Measurements from ENCODE around the gene MYL3.
"Not testable (repeated sequence)": the region's sequence is repeated elsewhere in the genome, so short reads cannot be mapped to it uniquely, and the experiment has no call there.

The MYL3 gene

DNA sequence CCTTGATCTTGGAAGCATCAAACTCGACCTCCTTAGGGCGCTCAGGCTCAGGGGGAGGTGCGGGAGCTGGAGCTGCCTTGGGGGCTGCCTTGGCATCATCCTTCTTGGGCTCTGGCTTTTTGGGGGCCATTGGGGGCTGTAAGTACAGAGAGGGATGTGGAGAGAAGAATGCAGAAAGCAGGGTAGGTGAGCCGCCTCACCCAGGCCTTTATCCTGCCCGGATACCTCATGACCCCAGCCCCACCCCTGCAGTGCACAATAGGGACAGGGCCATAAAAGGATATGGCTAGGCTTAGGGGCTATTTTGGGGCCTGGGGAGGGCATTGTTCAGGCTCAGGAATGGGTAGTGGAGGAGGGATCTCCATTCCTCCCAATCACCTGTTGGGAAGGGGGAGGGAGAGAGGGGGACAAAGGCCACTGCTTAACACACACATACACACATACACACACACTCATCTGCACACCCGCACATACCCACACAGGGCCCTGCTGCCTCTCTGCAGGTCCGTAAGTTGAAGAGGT, at the start of gene MYL3:
TSS of gene MYL3 (minus strand) at position 184 of the 522 bp plus-strand sequence. CDS start at position 130, 54 bp downstream.
- no peak for DNase-seq (ENCODE audit: low read depth in 3 of 3)

DNA sequence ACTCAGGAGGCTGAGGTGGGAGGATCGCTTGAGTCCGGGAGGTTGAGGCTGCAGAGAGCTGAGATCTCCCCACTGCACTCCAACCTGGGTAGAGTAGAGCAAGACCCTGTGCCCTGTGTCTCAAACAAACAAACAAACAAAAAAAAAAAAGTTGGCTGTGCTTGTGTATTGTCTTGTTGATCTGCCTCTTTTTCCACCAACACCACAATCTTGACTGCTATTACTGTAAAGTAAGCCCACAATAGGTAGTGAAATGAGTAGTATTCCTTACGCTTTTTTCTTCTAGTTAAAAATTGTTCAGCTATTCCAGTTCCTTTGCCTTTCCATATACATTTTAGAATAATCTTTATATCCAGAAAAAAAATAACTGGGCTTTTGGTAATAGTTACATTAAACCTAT, 49.7 kb upstream of the MYL3 start:
- no peak for DNase-seq (ENCODE audit: low read depth in 3 of 3)

DNA sequence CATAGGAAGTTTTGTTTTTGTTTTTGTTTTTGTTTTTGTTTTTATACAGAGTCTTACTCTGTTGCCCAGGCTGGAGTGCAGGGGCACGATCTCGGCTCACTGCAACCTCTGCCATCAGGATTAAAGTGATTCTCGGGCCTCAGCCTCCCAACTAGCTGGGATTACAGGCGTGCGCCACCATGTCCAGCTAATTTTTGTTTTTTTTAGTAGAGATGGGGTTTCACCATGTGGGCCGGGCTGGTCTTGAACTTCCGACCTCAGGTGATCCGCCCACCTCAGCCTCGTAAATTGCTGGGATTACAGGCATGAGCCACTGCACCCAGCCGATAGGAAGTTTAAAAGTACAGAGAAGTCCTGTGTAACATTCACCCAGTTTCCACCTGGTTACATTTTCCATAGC, 47.7 kb upstream of the MYL3 start:
- not testable (repeated sequence) for DNase-seq (ENCODE audit: low read depth in 3 of 3)

DNA sequence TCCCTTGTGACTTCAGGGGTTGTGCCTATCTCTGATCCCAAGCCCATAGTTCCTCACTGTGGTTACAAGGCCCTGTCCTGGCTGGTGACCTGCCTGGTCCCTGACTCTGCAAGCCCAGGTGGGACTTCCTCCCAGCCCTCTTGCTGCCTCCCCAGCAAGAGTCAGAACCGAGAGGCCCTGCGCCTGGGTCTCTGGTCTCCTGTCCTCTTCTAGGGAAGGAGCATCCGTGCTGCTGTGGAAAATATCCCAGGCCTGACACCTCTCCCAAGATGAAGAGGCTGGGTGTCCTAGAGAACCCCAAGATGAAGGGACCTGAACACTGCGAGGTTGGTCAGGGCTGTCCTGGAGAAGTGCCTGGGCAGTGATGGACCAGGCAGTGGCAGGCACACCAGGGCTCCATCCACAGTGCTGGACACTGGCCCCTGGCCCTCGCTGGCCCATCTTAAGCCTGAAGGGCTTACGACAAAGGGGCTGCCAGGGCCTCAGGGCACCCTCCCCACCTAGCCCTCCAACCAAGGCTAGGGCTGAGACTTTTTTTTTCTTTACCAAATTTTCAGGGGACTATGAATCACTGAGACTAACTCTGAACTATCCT, 47.0 kb upstream of the MYL3 start:
- DNase-seq (ENCODE audit: low read depth in 3 of 3): no peak

DNA sequence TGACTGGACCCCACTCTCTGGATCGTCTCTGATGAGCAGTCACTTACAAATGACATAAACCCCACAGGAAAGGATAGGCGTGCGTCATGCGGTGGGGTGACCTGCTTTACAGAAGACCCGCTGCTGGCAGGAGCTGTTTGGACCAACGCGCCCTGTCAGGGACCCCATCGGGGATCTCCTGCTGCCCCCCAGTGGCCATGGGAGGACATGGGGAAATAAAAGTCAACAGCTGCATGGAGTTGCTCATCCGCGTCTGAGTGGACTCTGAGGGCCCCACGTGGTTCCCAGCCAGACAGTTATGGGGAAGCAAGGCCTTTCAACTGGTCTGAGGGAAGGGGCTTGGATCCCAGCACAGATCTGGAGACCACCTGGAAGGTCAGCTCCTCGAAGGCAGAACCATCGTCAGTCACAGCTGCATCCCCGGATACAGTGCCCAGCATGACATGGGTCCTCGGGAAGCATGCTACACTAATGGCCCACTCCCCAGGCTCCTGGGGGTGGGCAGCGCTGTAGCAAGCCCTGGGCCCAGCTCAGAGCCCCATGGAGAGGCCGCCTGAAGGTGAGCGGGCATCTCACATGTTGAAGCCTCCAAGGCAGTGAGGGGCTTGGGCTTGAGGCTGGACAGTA, 46.4 kb upstream of the MYL3 start:
- DNase-seq (ENCODE audit: low read depth in 3 of 3): peak; percentile 60 to 78 (median 73)

DNA sequence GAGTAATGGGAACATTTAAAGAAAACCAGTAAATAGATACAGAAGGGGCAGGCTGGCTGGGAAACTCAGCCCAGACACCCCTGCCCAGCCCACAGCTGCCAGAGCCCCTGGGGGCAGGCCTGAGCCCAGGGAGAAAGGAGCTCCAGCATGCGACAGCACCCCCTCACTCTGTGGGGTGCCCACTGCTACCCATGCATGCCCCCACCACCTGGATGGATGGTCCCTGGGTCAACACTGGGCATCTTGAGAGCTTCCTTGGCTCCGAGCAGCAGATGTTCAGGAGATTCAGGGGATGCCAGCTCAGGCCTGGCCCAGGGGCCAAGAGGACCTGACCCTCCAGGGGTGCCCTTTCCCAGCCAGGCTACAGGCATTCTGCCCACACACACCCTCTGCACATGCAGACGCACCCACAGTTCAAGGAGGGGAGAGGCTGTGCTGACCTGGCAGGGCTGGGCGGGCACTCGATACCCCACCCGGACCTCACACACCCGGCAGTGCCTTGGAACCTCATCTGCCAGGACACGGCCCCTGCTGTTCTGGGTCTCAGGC, 45.8 kb upstream of the MYL3 start:
- DNase-seq (ENCODE audit: low read depth in 3 of 3): no peak

DNA sequence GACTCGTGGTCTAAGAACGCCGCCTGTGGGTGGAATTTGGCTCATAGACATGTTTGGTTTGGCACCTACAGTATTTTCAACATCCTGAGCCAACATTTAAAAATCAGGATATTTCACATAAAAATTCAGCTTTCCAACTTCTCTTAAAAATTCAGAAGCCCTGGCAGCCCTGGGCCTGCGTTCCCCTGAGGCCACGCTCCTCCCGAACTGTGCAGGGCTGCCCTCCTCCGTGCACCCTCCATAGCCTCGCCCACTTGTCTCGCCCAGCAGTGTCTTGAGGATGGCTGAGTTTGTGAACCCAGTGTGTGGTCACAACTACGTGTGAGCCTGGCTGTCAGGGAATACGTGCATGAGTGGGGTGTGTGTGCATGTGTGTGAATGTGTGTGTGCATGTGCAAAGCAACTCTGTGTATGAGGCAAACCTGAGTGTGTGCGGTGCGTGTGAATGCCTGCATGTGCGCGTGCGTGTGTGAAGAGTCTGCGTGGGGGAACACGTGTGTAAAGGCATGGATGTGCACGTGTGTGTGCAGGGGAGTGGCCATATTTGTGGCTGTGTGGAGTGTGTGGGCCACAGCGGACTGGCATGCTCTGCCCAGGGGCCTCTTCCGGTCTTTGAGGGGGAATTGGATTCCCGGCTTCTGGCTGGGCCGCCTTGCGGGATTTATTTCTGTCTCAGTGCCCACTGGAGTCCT, 45.2 kb upstream of the MYL3 start:
- DNase-seq (ENCODE audit: low read depth in 3 of 3): no peak

DNA sequence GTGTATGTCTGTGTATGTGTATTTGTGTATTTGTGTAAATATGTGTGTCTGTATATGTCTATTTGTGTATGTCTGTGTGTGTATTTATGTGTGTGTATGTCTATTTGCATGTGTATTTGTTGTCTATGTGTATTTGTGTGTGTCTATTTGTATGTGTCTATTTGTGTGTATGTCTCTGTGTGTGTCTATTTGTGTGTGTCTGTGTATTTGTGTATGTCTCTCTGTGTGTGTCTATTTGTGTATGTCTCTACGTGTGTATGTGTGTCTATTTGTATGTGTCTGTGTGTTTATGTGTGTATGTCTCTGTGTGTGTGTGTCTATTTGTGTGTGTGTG, 44.7 kb upstream of the MYL3 start:
- DNase-seq (ENCODE audit: low read depth in 3 of 3): no peak

DNA sequence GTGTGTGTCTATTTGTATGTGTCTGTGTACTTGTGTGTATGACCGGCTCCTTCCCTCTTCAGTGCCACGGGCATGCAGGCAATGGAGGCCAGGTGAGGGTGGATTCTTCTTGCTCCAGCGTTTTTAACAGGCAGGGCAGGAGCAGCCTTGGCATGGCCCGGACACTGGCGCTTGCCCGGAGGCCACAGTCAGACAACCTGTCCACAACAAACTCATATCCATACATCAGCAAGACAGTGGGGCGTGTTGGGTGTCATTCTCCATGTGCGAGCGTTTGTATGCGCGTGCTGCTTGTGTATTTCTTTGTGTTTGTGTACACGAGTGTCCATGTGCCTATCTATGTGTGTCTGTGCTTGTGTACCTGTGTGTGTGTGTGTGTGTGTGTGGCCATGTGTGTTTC, 44.0 kb upstream of the MYL3 start:
- DNase-seq (ENCODE audit: low read depth in 3 of 3): no peak

DNA sequence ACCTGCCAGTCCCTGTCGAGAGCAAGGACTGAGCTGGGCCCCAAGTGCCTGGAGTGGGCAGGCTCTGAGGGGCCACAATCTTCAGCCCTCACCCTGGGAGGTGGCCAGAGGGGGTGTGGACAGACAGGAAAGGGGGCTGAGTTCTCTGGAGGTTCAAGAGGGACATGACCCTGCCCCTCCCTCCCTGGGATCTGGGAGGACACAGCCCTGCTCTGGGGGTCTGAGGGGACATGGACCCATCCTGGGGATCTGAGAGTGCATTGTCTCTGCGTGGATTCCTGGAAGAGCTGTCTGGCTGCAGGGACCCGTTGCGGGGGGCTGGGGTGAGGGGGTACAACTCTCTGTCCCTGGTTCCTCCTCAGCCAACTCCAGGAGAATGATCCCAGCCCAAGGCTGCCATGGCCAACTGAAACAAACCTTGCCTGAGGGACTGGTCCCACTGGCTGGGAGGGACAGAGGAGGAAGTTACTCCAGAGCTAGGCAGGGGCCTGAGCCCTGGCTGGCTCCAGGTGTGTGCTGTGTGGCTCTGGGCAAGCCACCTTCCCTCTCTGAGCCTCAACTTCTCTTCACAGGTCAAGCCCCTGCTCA, 43.3 kb upstream of the MYL3 start:
- no peak for DNase-seq (ENCODE audit: low read depth in 3 of 3)

DNA sequence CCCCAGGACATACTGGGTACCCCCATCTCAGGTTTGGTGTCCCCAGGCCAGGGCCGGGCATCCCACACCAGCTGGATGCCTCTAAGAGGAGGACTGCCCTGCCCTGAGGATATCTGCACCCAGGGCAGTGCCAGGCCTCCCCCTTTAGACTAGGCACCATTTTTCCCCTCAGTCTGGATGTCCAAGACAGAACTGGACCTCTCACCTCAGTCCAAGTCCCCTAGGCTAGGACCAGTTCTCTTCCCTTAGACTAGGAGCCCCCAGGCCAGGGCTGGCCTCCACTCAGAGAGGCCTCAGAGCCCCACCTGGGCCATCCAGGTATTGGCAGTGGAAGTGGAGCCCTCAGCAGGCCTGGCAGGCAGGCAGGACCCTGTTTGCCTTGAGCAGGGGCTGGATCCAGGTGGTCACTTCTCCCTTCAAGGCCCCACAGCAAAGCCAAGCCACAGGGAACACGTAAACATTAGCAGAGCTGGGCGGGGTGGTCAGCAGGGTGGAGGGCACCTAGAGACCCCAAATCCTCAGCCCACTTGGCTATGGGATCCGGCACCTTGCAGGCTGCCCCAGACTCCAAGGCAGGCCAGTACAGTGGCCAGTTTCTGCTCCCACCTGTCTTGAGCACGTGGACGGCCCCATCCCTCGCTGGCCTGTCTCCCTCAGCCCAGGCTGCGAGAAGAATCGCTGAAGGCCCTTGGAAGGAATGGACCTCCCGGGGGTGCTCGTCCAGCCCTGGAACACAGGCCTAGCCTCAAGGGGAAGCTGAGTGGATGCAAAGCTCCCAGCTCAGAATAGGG, 42.6 kb upstream of the MYL3 start:
- no peak for DNase-seq (ENCODE audit: low read depth in 3 of 3)

DNA sequence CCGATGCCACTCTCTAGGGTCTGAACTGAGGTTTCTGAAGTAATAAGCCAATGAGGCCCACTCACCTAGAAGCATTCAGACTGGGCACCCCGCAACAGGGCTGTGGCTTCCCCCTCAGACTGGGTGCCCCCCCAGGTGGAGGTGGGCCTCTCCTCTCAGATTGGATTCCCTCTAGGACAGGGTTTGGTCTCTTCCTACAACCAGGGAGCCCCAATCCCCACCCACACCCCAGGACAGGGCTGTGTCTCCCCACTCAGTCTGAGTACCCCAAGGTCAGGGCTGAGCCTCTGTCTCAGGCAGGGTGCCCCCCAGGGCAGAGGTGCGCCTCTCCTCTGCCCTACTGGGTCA, 41.9 kb upstream of the MYL3 start:
- DNase-seq (ENCODE audit: low read depth in 3 of 3): no peak

DNA sequence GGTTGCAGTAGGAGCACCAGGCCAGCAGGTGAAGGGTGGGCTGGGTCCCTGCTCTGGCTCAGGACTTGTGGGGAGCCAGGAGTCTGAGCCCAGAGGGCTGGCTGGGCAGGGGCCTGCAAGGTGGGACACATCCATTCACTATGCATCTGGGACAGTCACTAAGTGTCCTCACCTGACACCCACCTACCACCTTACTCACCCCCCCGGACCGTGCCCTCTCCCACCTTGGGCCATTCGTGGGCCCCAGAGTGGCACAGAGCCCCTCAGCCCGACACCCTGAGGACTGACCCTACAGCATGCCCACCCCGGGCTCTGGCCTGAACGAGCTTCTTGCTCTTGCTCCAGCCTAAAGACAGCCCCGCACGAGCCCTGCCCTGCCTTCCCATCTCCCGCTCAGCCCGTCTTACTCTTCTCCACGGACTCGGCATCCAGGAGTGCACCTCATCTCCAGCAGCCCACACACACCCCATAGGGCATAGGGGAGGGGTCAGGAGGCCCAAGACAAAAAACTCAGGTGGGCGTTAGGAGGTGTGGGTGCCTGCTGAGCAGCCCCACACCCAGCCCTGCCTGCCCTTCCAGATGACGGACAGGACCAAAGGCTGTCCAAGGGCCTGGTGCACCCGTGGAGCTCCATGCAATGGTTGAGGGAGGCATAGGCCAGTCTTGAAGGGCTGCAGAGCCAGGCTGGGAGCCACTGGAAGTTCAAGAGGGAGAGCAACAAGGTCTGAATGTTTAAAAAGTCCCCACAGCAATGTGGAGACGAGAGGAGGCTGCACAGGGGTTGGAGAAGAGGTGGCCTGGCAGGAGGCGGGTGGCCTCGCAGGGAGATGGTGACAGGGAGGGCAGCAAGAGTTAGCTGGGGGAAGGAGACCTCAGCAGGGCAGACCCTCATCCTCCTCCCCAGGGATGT, 41.3 kb upstream of the MYL3 start:
- DNase-seq (ENCODE audit: low read depth in 3 of 3): no peak

DNA sequence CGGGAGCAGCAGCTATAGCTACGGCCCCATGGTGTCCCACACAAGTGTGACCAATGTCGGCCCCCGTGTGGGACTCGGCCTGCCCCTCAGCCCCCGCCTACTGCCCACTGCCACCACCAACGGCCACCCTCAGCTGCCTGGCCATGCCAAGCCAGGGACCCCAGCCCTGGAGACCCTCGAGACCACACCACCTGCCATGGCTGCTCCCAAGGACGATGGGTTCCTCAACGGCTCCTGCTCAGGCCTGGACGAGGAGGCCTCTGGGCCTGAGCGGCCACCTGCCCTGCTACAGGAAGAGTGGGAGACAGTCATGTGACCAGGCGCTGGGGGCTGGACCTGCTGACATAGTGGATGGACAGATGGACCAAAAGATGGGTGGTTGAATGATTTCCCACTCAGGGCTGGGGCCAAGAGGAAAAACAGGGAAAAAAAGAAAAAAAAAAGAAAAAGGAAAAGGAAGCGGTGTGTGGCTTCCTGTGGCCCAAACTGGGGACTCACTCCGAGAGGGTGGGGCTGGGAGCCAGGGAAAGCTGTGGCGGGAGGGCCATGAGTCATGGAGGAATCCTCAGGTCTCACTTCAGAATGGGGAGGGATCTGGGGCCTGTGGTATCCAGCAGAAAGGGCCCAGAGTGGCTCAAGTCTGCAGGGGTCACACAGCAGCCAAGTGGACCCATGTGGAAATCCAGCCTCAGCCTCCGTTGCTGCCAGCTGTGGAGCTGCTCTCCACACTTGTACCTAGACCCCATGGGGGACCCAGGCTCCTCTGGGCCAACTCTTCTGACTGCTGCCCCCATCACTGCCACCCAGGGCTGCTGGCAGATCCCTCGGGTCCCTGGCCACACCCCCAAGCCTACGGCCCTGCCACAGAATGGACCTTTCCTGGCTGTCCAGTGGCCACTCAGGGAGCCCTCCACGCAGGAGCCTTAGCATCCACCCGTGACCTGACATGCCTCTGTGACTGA, 40.4 kb upstream of the MYL3 start:
- DNase-seq (ENCODE audit: low read depth in 3 of 3): no peak

DNA sequence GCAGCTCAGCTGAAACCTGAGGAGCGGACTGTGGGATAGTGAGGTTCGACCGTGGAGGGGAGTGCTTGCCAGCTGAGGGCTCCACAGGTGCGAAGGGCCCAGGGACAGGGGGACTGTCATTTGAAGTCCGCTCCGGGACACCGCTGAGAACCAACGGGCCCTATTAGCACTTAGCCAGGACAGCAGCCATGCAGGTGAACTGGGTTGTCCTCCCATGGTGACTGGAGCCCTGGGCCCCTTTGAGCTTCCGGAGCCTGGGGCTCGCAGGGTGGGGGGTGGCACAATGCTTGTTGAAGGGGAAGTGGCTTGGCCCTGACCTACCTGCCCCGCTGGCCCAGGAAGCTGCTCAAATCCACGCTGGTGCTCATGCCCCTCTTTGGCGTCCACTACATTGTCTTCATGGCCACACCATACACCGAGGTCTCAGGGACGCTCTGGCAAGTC, 39.0 kb upstream of the MYL3 start:
- no peak for DNase-seq (ENCODE audit: low read depth in 3 of 3)

DNA sequence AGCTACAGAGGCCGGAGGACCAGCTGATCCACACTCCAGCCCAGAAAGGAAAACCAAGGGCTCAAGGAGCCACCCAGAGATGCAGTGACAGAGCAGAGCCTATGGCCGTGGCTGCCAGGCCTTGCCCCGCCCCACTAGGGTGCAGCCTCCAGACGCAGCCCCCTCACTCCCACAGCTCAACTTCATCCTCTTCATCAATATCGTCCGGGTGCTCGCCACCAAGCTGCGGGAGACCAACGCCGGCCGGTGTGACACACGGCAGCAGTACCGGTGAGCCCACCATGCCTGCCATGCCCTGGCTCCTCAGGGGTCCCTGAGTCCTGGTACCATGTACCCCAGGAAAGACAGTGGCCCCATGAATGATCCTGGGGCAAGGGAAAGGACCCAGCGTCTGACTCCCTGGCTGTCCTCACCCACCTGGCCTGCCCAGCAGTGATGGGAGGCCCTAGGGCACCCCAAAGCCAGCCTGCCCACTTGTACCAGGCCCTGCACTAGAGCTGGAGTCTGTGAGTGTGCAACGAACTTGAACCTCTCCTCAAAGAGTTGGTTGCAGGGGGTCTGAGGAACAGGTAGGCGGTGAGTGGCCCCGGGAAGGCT, 38.4 kb upstream of the MYL3 start:
- no peak for DNase-seq (ENCODE audit: low read depth in 3 of 3)

DNA sequence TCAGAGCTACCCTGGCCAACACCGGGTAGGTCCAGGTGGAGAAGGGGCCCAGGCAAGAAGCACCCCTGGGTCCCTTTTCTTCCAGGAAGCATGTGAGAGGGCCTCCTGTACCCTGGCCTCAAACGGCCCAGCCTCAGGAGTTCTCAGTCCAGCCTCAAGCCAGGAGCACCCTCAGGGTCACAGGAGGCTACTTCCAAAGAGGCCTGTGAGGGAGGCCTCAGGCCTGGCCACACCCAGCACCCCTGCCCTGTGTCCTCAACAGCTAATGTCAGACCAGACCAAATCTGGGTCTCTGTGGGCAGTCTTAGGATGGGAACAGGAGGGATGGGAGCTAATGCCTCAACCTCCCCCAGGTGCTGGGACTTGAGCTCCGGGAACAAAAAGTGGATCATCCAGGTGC, 37.8 kb upstream of the MYL3 start:
- DNase-seq (ENCODE audit: low read depth in 3 of 3): no peak

DNA sequence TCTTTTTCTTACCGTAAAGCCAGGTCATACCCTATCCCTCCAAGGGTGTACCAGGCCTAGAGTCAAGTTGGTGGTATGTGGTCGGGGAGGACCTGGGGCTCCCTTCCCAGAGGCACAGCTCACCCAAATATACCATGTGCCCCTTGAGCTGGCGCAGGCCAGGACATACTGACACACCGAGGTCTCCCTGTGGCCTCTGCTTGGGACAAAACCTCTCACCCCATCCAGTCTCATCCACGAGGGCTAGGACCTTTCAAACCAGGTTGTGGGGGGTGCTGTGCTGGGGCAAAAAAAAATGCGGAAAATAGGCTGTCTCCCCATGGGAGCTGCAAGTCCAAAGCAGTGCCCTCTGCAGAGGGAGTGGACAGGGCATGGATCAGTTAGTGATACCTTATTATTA, 37.1 kb upstream of the MYL3 start:
- DNase-seq (ENCODE audit: low read depth in 3 of 3): no peak

DNA sequence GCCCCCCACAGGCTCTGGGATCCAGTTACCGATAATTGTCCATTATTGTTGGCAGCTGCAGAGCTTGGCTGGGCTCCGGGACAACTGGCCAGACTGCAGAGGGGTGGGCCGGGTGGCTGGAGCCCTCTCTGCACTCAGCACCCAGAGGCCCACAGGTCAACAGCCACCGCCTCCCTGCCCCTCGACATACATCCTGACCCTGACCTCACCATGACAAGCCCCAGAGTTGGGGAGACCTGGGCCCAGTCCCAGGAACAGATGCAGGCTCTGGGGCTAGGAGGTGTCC, 36.7 kb upstream of the MYL3 start:
- no peak for DNase-seq (ENCODE audit: low read depth in 3 of 3)
